IMR-90 (cell line): ENCODE data around the gene PDS5B. TPM values are rescaled to one million over a fixed set of nuclear protein-coding genes. Genes with fewer than 3 reads are reported as not detected.

Experiments used
- ATAC-seq: fragments of 200-7000 bp; cut with Tn5 transposase; 2 replicates; pipeline ENCODE4 v1.9.1; 2020; ENCODE audit warnings: low read depth, mild to moderate bottlenecking, moderate library complexity
- BruUV-seq: library from RNA; stranded (reverse); fragments of 400-500 nt; replicated peaks from 2 replicates; lab custom pipeline; 2021; lab: Mats Ljungman, UMichigan
- CTCF ChIA-PET: fragments of 300-600 bp; formaldehyde crosslinking; extraction: SDS; loops from one replicate; lab custom pipeline; 2021; ENCODE audit warnings: antibody characterized with exemption; lab: Yijun Ruan, JAX
- POLR2A ChIA-PET: fragments of 300-600 bp; sonication (Branson Sonifier 250); formaldehyde crosslinking; loops from one replicate; lab custom pipeline; 2022; ENCODE audit warnings: antibody characterized with exemption; ENCODE audit not compliant: unreplicated experiment; lab: Charles Lee
- DNase-seq: peaks from one replicate; pipeline ENCODE4 v3.0.0; 2013
- H2AFZ ChIP-seq: replicated peaks from 2 replicates; pipeline ENCODE3; 2013; ENCODE audit warnings: low read length, mild to moderate bottlenecking; ENCODE audit not compliant: poor library complexity
- H2AK5ac ChIP-seq: 2 replicates; pipeline ENCODE4 v1.6.1; 2013; ENCODE audit warnings: low read depth, low read length, inconsistent platforms
- H2AK9ac ChIP-seq: replicated peaks from 2 replicates; pipeline ENCODE3; 2013; ENCODE audit warnings: mild to moderate bottlenecking, low read depth, low read length, moderate library complexity; ENCODE audit not compliant: poor library complexity
- H2BK120ac ChIP-seq: 2 replicates; pipeline ENCODE4 v1.6.1; 2013; ENCODE audit warnings: low read depth, low read length, inconsistent platforms
- H2BK15ac ChIP-seq: 3 replicates; pipeline ENCODE4 v1.6.1; 2013; ENCODE audit warnings: low read depth, low read length, inconsistent platforms
- H2BK20ac ChIP-seq: 2 replicates; pipeline ENCODE4 v1.6.1; 2013; ENCODE audit warnings: low read depth, mild to moderate bottlenecking, inconsistent platforms, low read length, moderate library complexity
- H2BK5ac ChIP-seq: 2 replicates; pipeline ENCODE4 v1.6.1; 2013; ENCODE audit warnings: mild to moderate bottlenecking, low read depth, low read length, inconsistent platforms; ENCODE audit not compliant: poor library complexity, severe bottlenecking
- H3K14ac ChIP-seq: replicated peaks from 2 replicates; pipeline ENCODE4 v1.6.1; 2013; ENCODE audit warnings: low read depth, low read length, inconsistent platforms
- H3K18ac ChIP-seq: 2 replicates; pipeline ENCODE4 v1.6.1; 2013; ENCODE audit warnings: low read depth, low read length, control low read depth
- H3K23ac ChIP-seq: 2 replicates; pipeline ENCODE4 v1.6.1; 2013; ENCODE audit warnings: low read depth, low read length, inconsistent platforms
- H3K27ac ChIP-seq: 2 replicates; pipeline ENCODE4 v1.5.1; 2013; ENCODE audit warnings: mild to moderate bottlenecking, control low read depth, low read length; ENCODE audit not compliant: insufficient read depth
- H3K27me3 ChIP-seq: 2 replicates; pipeline ENCODE4 v1.6.1; 2013; ENCODE audit warnings: low read length; ENCODE audit not compliant: control insufficient read depth, insufficient read depth
- H3K36me3 ChIP-seq: 2 replicates; pipeline ENCODE4 v1.6.1; 2013; ENCODE audit warnings: low read length, mixed read lengths; ENCODE audit not compliant: control insufficient read depth, insufficient read depth
- H3K4ac ChIP-seq: 2 replicates; pipeline ENCODE4 v1.6.1; 2013; ENCODE audit warnings: low read depth, low read length, inconsistent platforms
- H3K4me1 ChIP-seq: 2 replicates; pipeline ENCODE4 v1.6.1; 2013; ENCODE audit warnings: low read length, mixed read lengths; ENCODE audit not compliant: control insufficient read depth, insufficient read depth
- H3K4me2 ChIP-seq: 2 replicates; pipeline ENCODE4 v1.6.1; 2013; ENCODE audit warnings: low read depth, mild to moderate bottlenecking, control low read depth, low read length, moderate library complexity
- H3K4me3 ChIP-seq: 2 replicates; pipeline ENCODE4 v1.5.1; 2013; ENCODE audit warnings: low read depth, mild to moderate bottlenecking, control low read depth, low read length, moderate library complexity; ENCODE audit not compliant: insufficient read depth
- H3K56ac ChIP-seq: 2 replicates; pipeline ENCODE4 v1.6.1; 2013; ENCODE audit warnings: low read length, inconsistent platforms; ENCODE audit not compliant: insufficient read depth; ENCODE audit errors: extremely low read depth
- H3K79me1 ChIP-seq, 2 experiments: 2 replicates each; pipeline ENCODE4 v1.6.1; 2013; ENCODE audit warnings: low read length in 2 of 2, inconsistent platforms in 1 of 2, low read depth in 1 of 2
- H3K9ac ChIP-seq: 2 replicates; pipeline ENCODE4 v1.6.1; 2013; ENCODE audit warnings: low read depth, low read length, control low read depth
- H3K9me1 ChIP-seq: 2 replicates; pipeline ENCODE4 v1.6.1; 2013; ENCODE audit warnings: low read length, inconsistent platforms; ENCODE audit not compliant: insufficient read depth
- H3K9me3 ChIP-seq: 2 replicates; pipeline ENCODE4 v1.6.1; 2013; ENCODE audit warnings: low read length; ENCODE audit not compliant: control insufficient read depth, insufficient read depth
- H4K20me1 ChIP-seq: 2 replicates; pipeline ENCODE4 v1.6.1; 2013; ENCODE audit warnings: low read length, inconsistent platforms; ENCODE audit not compliant: insufficient read depth
- H4K5ac ChIP-seq: 2 replicates; pipeline ENCODE4 v1.6.1; 2013; ENCODE audit warnings: mild to moderate bottlenecking, low read depth, low read length, control low read depth
- H4K8ac ChIP-seq, 2 experiments: 2 replicates each; pipeline ENCODE4 v1.6.1; 2013; ENCODE audit warnings: low read depth in 2 of 2, low read length in 2 of 2, control low read depth in 1 of 2, inconsistent platforms in 1 of 2
- H4K91ac ChIP-seq: 2 replicates; pipeline ENCODE4 v1.6.1; 2013; ENCODE audit warnings: low read depth, low read length, inconsistent platforms; ENCODE audit not compliant: insufficient read depth
- BHLHE40 ChIP-seq: fragments of 150-350 bp; IDR thresholded peaks from 2 replicates; pipeline ENCODE4 v1.6.1; 2016; ENCODE audit warnings: mild to moderate bottlenecking, low read depth, low read length
- CEBPB ChIP-seq: IDR thresholded peaks from 2 replicates; pipeline ENCODE4 v1.6.1; 2012; ENCODE audit warnings: low read depth, low read length, improper control_type of control experiment
- CHD1 ChIP-seq: IDR thresholded peaks from 2 replicates; pipeline ENCODE4 v1.6.1; 2012; ENCODE audit warnings: low read depth, low read length, improper control_type of control experiment
- CTCF ChIP-seq: conservative IDR thresholded peaks from 2 replicates; pipeline ENCODE4 v1.5.1; 2012; ENCODE audit warnings: mild to moderate bottlenecking, low read depth, low read length, improper control_type of control experiment
- ELK1 ChIP-seq: fragments of 150-350 bp; IDR thresholded peaks from 2 replicates; pipeline ENCODE4 v1.6.1; 2016; ENCODE audit warnings: low read depth, mild to moderate bottlenecking, low read length, moderate library complexity, borderline replicate concordance
- MAFK ChIP-seq: IDR thresholded peaks from 2 replicates; pipeline ENCODE4 v1.6.1; 2012; ENCODE audit warnings: low read depth, low read length, improper control_type of control experiment
- MXI1 ChIP-seq: IDR thresholded peaks from 2 replicates; pipeline ENCODE4 v1.6.1; 2012; ENCODE audit warnings: low read depth, mild to moderate bottlenecking, low read length, moderate library complexity, borderline replicate concordance
- NFE2L2 ChIP-seq: fragments of 150-350 bp; IDR thresholded peaks from 2 replicates; pipeline ENCODE4 v1.6.1; 2016; ENCODE audit warnings: low read depth, mild to moderate bottlenecking, low read length
- POLR2A ChIP-seq: IDR thresholded peaks from 2 replicates; pipeline ENCODE4 v1.6.1; 2012; ENCODE audit warnings: mild to moderate bottlenecking, low read depth, low read length
- RAD21 ChIP-seq: IDR thresholded peaks from 2 replicates; pipeline ENCODE4 v1.6.1; 2012; ENCODE audit warnings: low read length, improper control_type of control experiment
- RCOR1 ChIP-seq: IDR thresholded peaks from 2 replicates; pipeline ENCODE4 v1.6.1; 2012; ENCODE audit warnings: mild to moderate bottlenecking, low read length, improper control_type of control experiment; ENCODE audit not compliant: insufficient replicate concordance
- RFX5 ChIP-seq: IDR thresholded peaks from 2 replicates; pipeline ENCODE4 v1.8.0; 2012; ENCODE audit warnings: low read depth, mild to moderate bottlenecking, low read length, moderate library complexity
- SMC3 ChIP-seq: fragments of 150-350 bp; IDR thresholded peaks from 2 replicates; pipeline ENCODE4 v1.6.1; 2016; ENCODE audit warnings: low read depth, mild to moderate bottlenecking, antibody characterized with exemption, low read length, moderate library complexity
- WGBS, 2 experiments: methylation state at CpG; one replicate each; pipeline versions ENCODE4 v1.1.5 to v1.1.7; 2013; ENCODE audit warnings: missing lambda C conversion rate in 2 of 2; ENCODE audit not compliant: insufficient read length in 1 of 2; ENCODE audit errors: extremely low coverage in 2 of 2; 5-methylcytosine and 5-hydroxymethylcytosine counted together
- dilution Hi-C: fragments of 300-500 bp; cut with HindIII; formaldehyde crosslinking; loops from one replicate; pipeline ENCODE4 v1.14.3; 2018; ENCODE audit warnings: low sequenced_read_pairs; ENCODE audit not compliant: unreplicated experiment
- in situ Hi-C: fragments of 300-500 bp; cut with MboI; formaldehyde crosslinking; loops from 3 replicates; pipeline ENCODE4 v1.14.3; 2019; ENCODE audit warnings: low sequenced_read_pairs, inconsistent platforms, mixed read lengths
- intact Hi-C: fragments of 100-400 bp; cut with micrococcal nuclease; formaldehyde crosslinking; loops from 2 replicates; pipeline ENCODE4 v1.10.0; 2022
- polyA plus RNA-seq, 3 experiments: library from polyadenylated mRNA; depleted of rRNA; stranded (reverse); fragments of >200 nt; gene quantifications; 2 replicates each; pipeline ENCODE4 v1.2.3, GENCODE V29; 2012; ENCODE audit warnings: low replicate concordance in 1 of 3
- total RNA-seq: library from RNA; depleted of rRNA; stranded (reverse); fragments of >200 nt; gene quantifications from 2 replicates; pipeline ENCODE4 v1.2.3, GENCODE V29; 2012

The PDS5B gene
- total and polyA plus RNA-seq, 2 of the 4 experiments (the other 2 are of a cell fraction): 6.2 to 20.1 TPM

GRCh38 chr13:32537580-32538142, 48.6 kb upstream of the PDS5B start (continued):
- TF ChIP-seq RCOR1: no peak

DNA sequence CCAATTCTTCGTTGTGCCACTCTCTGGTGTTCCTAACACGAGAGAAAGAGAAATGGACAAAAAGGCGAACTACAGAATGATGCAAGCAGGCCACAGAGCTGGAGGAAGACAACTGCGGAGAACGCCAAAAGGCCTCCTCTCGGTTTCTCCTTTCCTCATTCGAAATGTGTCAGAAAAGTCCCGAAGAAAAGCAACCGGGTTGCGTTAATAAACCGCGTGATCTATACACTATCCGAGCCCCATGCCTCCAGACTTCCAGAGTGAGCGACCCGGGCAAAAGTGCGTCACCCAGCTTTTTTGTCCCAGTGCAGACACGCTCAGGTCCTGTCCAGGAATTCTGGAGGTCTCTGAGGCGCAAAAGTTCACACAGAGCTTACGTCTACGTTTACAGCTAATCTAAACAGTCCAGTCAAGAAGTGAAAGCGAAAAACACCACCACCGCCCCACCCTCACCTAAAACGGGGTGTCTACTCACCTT, 48.1 kb upstream of the PDS5B start:
- no peaks in the 10 kb centered on the region for H3K9me1 ChIP-seq
- H3K79me1 ChIP-seq: peaks cover 14 to 36% of the 10 kb centered on the region in 2 experiments
- peak overlapping the region; percentile 91 for H4K91ac ChIP-seq
- peak overlapping the region; percentile 97 for H2AK9ac ChIP-seq
- H2AK5ac ChIP-seq: peak overlapping the region; percentile 86
- peak overlapping the region; percentile 80 to 99 for H4K8ac ChIP-seq
- peak overlapping the region; percentile 87 for H3K4ac ChIP-seq
- ChIA-PET CTCF (interaction anchor here (0.7 to 0.9 kb wide), 2 partner anchors 19 to 198 kb away, joined by 3 read pairs; no protein-coding TSS in a partner anchor), POLR2A (interaction anchor here (0.6 kb wide), 1 partner anchor 958 kb away, joined by 3 read pairs; no protein-coding TSS in a partner anchor)
- H3K9me3 ChIP-seq: no peaks in the 10 kb centered on the region
- peak overlapping the region; percentile 75 for H3K4me3 ChIP-seq
- peak overlapping the region; percentile 76 for H3K18ac ChIP-seq
- H2BK5ac ChIP-seq: peak overlapping the region; percentile 87
- ATAC-seq (peak; percentile 53), DNase-seq (peak; percentile 62)
- H2BK15ac ChIP-seq: 0 out of 3 replicates have a peak overlapping the region, but pooled peaks have one; percentile 41
- H3K4me2 ChIP-seq: peak overlapping the region; percentile 97
- intact Hi-C loops: loop anchor here (5.0 kb wide), 1 partner anchor 221 kb away; the partner anchor contains the start of genes BRCA2 and ZAR1L
- H4K20me1 ChIP-seq: peaks cover 6% of the 10 kb centered on the region; the same call in 1 of the 2 replicates
- H2BK20ac ChIP-seq: no peak overlapping the region
- H3K4me1 ChIP-seq: no peaks in the 10 kb centered on the region; the same call in 1 of the 2 replicates
- H2BK120ac ChIP-seq: peak overlapping the region; percentile 21
- peak overlapping the region; percentile 89 for H3K9ac ChIP-seq
- peak overlapping the region; percentile 89 for H2AFZ ChIP-seq
- 0 out of 2 replicates have a peak, but pooled peaks cover 1% of the 10 kb centered on the region for H3K36me3 ChIP-seq
- H3K27ac ChIP-seq: peak overlapping the region; percentile 80
- H3K27me3 ChIP-seq: no peaks in the 10 kb centered on the region
- dilution Hi-C loops: no loop called here
- BruUV-seq: no TSS peak
- in situ Hi-C loops: no loop called here
- peak overlapping the region; percentile 96 for H3K23ac ChIP-seq
- WGBS, 2 experiments: 0% methylated on average over 8 of the region's 23 CpGs; no CpG with 5 or more reads in 1 of the 2 experiments
- H3K14ac ChIP-seq: peak overlapping the region; percentile 90
- H3K56ac ChIP-seq: peak overlapping the region; percentile 94
- H4K5ac ChIP-seq: peak overlapping the region; percentile 93
- TF ChIP-seq NFE2L2: no peak
- TF ChIP-seq RAD21: no peak
- no peak for TF ChIP-seq MAFK
- peak; percentile 56; the same call in 1 of the 2 replicates for TF ChIP-seq MXI1
- TF ChIP-seq SMC3: no peak
- peak; percentile 63 for TF ChIP-seq POLR2A
- no peak for TF ChIP-seq CHD1
- no peak for TF ChIP-seq RFX5
- peak; percentile 73 for TF ChIP-seq CEBPB
- no peak for TF ChIP-seq CTCF
- no peak for TF ChIP-seq RCOR1
- no peak for TF ChIP-seq BHLHE40
- TF ChIP-seq ELK1: no peak
